Kidney epithelial cell (primary cell): ENCODE data around the gene TMEM143. TPM values are rescaled to one million over a fixed set of nuclear protein-coding genes. Genes with fewer than 3 reads are reported as not detected.
"Not testable (repeated sequence)": the region's sequence is repeated elsewhere in the genome, so short reads cannot be mapped to it uniquely, and the experiment has no call there.

Experiments used
- DNase-seq: peaks from one replicate; pipeline ENCODE4 v3.0.0-alpha.2; 2010; ENCODE audit warnings: low read depth
- H3K27me3 ChIP-seq: 2 replicates; pipeline ENCODE4 v1.6.0; 2011; ENCODE audit warnings: low read length; ENCODE audit not compliant: control insufficient read depth, insufficient read depth
- H3K36me3 ChIP-seq: 2 replicates; pipeline ENCODE4 v1.5.1; 2011; ENCODE audit warnings: low read length; ENCODE audit not compliant: control insufficient read depth, insufficient read depth
- H3K4me3 ChIP-seq: 2 replicates; pipeline ENCODE4 v1.5.1; 2011; ENCODE audit warnings: low read depth, mild to moderate bottlenecking, control low read depth, low read length
- total RNA-seq: library from RNA; depleted of rRNA; stranded (reverse); fragments of >200 nt; gene quantifications from 2 replicates; pipeline ENCODE4 v1.2.3, GENCODE V29; 2015
- TF ChIP-seq, protein P1 (sequence below): IDR thresholded peaks from 2 replicates; pipeline ENCODE4 v1.5.1; 2011; ENCODE audit warnings: mild to moderate bottlenecking, moderate library complexity, low read length, control low read depth, inconsistent platforms; ENCODE audit not compliant: insufficient read depth, poor library complexity, severe bottlenecking

Gene TMEM143
- total RNA-seq, 1 donor from 2014 or later, result 4.4 TPM

DNA sequence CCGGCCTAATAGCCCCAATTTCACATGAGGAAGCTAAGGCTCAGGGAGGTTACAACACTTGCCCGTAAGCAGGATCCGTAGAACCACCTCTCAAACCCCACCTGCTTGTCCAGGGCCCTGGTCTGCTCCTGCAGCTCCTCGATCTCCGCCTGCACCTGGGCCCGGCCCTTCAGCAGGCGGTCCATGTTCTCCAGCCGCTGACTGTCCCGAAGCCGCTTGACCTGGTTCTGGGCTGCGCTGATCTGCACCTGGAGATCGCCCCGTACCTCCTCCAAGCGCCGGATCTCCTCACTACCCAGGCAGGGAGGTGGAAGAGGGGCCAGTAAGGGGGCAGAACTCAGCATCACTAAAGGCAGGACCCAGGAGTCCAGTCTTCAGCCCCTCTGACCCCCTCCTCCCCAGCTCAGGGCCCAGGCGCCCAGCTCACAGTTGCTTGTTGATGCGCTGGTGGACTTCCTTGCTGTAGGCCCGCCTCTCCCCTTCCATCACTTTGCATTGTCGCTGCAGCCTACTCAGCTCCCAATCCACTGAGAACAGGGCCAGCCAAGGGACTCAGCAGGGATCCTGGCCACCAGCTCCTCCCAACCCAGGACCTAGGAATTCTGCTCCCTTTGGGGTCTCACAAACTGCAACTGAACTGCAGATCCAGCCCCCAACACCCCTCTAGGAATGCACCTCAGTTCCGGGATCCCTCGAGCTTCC, 45.3 kb downstream of the TMEM143 start:
- TF ChIP-seq, protein P1, sequence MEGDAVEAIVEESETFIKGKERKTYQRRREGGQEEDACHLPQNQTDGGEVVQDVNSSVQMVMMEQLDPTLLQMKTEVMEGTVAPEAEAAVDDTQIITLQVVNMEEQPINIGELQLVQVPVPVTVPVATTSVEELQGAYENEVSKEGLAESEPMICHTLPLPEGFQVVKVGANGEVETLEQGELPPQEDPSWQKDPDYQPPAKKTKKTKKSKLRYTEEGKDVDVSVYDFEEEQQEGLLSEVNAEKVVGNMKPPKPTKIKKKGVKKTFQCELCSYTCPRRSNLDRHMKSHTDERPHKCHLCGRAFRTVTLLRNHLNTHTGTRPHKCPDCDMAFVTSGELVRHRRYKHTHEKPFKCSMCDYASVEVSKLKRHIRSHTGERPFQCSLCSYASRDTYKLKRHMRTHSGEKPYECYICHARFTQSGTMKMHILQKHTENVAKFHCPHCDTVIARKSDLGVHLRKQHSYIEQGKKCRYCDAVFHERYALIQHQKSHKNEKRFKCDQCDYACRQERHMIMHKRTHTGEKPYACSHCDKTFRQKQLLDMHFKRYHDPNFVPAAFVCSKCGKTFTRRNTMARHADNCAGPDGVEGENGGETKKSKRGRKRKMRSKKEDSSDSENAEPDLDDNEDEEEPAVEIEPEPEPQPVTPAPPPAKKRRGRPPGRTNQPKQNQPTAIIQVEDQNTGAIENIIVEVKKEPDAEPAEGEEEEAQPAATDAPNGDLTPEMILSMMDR, result no peak
- H3K27me3 ChIP-seq, result no peaks in the 10 kb centered on the region
- no peak overlapping the region for H3K4me3 ChIP-seq
- no peaks in the 10 kb centered on the region for H3K36me3 ChIP-seq
- DNase-seq, result no peak

DNA sequence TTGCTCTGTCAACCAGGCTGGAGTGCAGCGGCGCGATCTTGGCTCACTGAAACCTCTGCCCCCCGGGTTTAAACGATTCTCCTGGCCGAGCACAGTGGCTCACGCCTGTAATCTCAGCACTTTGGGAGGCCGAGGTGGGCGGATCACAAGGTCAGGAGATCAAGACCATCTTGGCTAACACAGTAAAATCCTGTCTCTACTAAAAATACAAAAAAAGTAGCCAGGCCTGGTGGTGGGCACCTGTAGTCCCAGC, 46.1 kb downstream of the TMEM143 start:
- not testable (repeated sequence) for H3K27me3 ChIP-seq, H3K36me3 ChIP-seq, DNase-seq

DNA sequence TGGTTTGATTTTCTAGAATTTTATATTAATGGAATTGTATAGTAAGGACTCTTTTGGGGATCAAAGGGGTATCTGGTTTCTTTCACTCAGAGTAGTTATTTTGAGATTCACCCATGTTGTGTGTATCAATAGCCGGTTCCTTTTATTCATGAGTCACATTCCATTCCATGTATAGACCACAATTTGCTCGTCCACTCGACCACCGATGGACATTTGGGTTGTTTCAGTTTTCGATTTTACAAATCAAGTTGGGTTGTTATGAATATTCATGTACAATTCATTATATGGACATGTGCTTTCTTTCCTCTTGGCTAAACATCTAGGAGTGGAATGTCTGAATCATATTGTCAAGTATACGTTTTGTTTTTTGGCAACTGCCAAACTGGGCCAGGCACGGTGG, 48.0 kb downstream of the TMEM143 start:
- H3K36me3 ChIP-seq, result no peaks in the 10 kb centered on the region
- no peaks in the 10 kb centered on the region for H3K27me3 ChIP-seq
- TF ChIP-seq, protein P1, result no peak
- no peak overlapping the region for H3K4me3 ChIP-seq
- DNase-seq, result no peak

More for the DNA sequence above, 46.1 kb downstream of the TMEM143 start:
- not testable (repeated sequence) for H3K4me3 ChIP-seq

- TF ChIP-seq, protein P1, result no peak
- Histone ChIP-seq H3K36me3 (no peaks in the 10 kb centered on the region), H3K27me3 (no peaks in the 10 kb centered on the region), H3K4me3 (no peak overlapping the region)
- DNase-seq, result no peak
Measured at GRCh38 chr19:48311384-48311783, 52.4 kb downstream of the TMEM143 start.

- TF ChIP-seq, protein P1, result no peak
- no peak for DNase-seq
- Histone ChIP-seq H3K4me3 (no peak overlapping the region), H3K27me3 (no peaks in the 10 kb centered on the region), H3K36me3 (no peaks in the 10 kb centered on the region)
Measured at GRCh38 chr19:48310227-48310626, 53.5 kb downstream of the TMEM143 start.

GRCh38 chr19:48309731-48310130, 54.0 kb downstream of the TMEM143 start:
- not testable (repeated sequence) for H3K4me3 ChIP-seq, DNase-seq, H3K27me3 ChIP-seq, H3K36me3 ChIP-seq
